ENCODE measurements around the gene PTPN7. TPM values are rescaled to one million over a fixed set of nuclear protein-coding genes. Genes with fewer than 3 reads are reported as not detected.

The PTPN7 gene
- total RNA-seq, 2 donors from 2014 or later: 4.3 to 6.1 TPM

DNA sequence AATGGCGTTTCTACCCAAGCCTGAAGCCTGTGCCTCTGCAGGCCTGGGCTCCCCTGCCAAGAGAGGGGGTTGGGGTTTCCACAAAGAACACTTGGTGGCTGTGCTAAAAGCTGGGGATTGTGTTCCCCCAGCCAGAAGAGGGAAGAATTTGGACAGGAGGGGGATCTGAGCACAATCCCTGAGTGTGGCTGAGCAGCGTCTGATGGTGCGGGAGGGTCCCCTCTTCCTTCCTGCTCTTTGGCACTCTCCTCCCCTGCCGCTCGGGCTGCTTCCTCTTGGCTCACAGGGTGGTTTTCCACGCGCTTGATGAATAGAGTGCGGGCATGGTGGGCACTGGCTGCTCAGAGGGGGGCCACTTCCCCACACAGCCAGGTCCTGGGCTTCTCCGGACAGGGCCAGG is 34.0 kb downstream of the PTPN7 start:
- Histone ChIP-seq H3K36me3 (no peaks in the 10 kb centered on the region), H3K27me3 (replicated peaks; ENCODE audit: insufficient read depth) (no peaks in the 10 kb centered on the region), H3K4me1 (ENCODE audit: control insufficient read depth in 1 of 2, low read depth in 2 of 2) (peaks cover 5 to 22% of the 10 kb centered on the region in 2 donors), H3K4me3 (no peak overlapping the region), H3K27ac (no peak overlapping the region), H3K9me3 (no peaks in the 10 kb centered on the region)
- TF ChIP-seq, protein P1, sequence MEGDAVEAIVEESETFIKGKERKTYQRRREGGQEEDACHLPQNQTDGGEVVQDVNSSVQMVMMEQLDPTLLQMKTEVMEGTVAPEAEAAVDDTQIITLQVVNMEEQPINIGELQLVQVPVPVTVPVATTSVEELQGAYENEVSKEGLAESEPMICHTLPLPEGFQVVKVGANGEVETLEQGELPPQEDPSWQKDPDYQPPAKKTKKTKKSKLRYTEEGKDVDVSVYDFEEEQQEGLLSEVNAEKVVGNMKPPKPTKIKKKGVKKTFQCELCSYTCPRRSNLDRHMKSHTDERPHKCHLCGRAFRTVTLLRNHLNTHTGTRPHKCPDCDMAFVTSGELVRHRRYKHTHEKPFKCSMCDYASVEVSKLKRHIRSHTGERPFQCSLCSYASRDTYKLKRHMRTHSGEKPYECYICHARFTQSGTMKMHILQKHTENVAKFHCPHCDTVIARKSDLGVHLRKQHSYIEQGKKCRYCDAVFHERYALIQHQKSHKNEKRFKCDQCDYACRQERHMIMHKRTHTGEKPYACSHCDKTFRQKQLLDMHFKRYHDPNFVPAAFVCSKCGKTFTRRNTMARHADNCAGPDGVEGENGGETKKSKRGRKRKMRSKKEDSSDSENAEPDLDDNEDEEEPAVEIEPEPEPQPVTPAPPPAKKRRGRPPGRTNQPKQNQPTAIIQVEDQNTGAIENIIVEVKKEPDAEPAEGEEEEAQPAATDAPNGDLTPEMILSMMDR (IDR thresholded peaks at IDR 0.05): no peak
- DNase-seq (ENCODE audit: low spot score): no peak
- no peak for ATAC-seq (ENCODE audit: insufficient number of reproducible peaks, low FRiP score, low read depth)

DNA sequence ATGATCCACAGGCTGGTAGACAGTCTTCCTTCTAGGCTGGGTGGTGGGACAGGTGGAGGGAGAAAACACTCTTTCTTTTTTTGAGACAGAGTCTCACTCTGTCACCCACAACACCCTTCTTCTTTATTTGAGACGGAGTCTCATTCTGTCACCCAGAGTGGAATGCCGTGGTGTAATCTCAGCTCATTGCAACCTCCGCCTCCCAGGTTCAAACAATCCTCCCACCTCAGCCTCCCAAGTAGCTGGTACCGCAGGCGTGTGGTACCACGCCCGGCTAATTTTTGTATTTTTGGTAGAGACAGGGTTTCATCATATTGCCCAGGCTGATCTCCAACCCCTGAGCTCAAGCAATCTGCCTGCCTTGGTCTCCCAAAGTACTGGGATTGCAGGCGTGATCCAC is 34.8 kb downstream of the PTPN7 start:
- H3K36me3 ChIP-seq: no peaks in the 10 kb centered on the region
- H3K27me3 ChIP-seq (replicated peaks; ENCODE audit: insufficient read depth): no peaks in the 10 kb centered on the region
- H3K4me3 ChIP-seq: no peak overlapping the region
- peaks cover 5 to 14% of the 10 kb centered on the region in 2 donors for H3K4me1 ChIP-seq (ENCODE audit: control insufficient read depth in 1 of 2, low read depth in 2 of 2)
- TF ChIP-seq, protein P1 (IDR thresholded peaks at IDR 0.05): no peak
- DNase-seq (ENCODE audit: low spot score) (no peak), ATAC-seq (ENCODE audit: insufficient number of reproducible peaks, low FRiP score, low read depth) (no peak)
- no peak overlapping the region for H3K27ac ChIP-seq
- no peaks in the 10 kb centered on the region for H3K9me3 ChIP-seq

DNA sequence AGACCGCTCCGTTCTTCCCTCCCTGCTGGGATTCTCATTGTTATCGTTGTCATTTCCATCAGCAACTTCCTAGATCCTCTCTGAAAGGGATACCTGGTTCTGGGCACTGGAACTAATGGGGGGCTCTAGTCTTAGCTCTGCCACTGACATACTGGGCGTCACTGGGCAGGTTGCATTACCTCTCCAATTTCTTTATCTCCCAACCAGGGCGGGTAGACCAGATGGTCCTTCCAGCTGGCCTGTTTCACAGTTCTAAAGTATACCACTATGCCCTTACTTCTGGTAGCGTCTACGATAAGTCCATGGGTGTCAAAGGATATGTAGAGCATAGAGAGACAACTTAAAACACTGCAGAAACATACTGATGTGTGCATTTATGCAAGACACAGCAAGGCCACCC is 36.3 kb downstream of the PTPN7 start:
- no peaks in the 10 kb centered on the region for H3K27me3 ChIP-seq (replicated peaks; ENCODE audit: insufficient read depth)
- no peaks in the 10 kb centered on the region for H3K36me3 ChIP-seq
- no peak for DNase-seq (ENCODE audit: low spot score)
- no peaks in the 10 kb centered on the region for H3K4me1 ChIP-seq (ENCODE audit: control insufficient read depth in 1 of 2, low read depth in 2 of 2)
- TF ChIP-seq, protein P1 (IDR thresholded peaks at IDR 0.05): no peak
- no peaks in the 10 kb centered on the region for H3K9me3 ChIP-seq
- H3K4me3 ChIP-seq: no peak overlapping the region
- no peak overlapping the region for H3K27ac ChIP-seq
- no peak for ATAC-seq (ENCODE audit: insufficient number of reproducible peaks, low FRiP score, low read depth)

DNA sequence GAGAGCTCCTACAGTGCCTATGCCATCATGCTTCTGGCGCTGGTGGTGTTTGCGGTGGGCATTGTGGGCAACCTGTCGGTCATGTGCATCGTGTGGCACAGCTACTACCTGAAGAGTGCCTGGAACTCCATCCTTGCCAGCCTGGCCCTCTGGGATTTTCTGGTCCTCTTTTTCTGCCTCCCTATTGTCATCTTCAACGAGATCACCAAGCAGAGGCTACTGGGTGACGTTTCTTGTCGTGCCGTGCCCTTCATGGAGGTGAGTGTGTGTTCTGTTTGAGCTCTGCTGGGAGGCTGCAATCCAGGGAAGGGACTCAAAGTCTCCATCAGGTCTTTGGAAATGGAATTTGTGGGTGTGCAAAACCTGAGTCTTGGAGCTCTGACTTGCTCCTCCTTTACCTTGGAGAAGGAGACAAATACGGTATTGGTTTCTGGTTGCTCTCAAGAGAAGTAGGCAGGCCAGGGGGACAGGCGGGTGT is 37.0 kb downstream of the PTPN7 start:
- no peak overlapping the region for H3K27ac ChIP-seq
- no peak for ATAC-seq (ENCODE audit: insufficient number of reproducible peaks, low FRiP score, low read depth)
- no peaks in the 10 kb centered on the region for H3K4me1 ChIP-seq (ENCODE audit: control insufficient read depth in 1 of 2, low read depth in 2 of 2)

DNA sequence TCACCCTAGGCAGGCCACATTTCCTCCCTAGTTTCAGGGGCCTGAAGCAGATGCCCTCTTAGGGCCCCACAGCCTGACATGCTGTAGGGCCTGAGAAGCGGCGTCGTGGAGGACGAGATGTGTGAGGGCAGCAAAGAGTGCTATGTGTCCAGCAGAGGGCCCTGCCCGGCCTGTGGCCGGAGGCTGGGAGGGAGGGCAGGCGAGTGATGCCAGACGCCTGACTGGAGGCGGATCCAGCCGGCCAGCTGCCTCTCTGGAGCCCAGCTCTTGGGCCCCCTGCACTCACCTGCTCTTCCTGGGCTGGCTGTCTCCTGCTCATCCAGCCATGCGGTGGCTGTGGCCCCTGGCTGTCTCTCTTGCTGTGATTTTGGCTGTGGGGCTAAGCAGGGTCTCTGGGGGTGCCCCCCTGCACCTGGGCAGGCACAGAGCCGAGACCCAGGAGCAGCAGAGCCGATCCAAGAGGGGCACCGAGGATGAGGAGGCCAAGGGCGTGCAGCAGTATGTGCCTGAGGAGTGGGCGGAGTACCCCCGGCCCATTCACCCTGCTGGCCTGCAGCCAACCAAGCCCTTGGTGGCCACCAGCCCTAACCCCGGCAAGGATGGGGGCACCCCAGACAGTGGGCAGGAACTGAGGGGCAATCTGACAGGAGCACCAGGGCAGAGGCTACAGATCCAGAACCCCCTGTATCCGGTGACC is 37.6 kb downstream of the PTPN7 start, which contains the start of gene GPR37L1:
Gene GPR37L1 (plus strand): TSS at position 279 of the 697 bp plus-strand sequence. CDS start 47 bp downstream, at position 326.
- DNase-seq (ENCODE audit: low spot score): no peak

More for the DNA sequence above, 37.0 kb downstream of the PTPN7 start:
- no peaks in the 10 kb centered on the region for H3K36me3 ChIP-seq
- TF ChIP-seq, protein P1 (IDR thresholded peaks at IDR 0.05): no peak
- no peak for DNase-seq (ENCODE audit: low spot score)
- no peak overlapping the region for H3K4me3 ChIP-seq
- H3K27me3 ChIP-seq (replicated peaks; ENCODE audit: insufficient read depth): no peaks in the 10 kb centered on the region
- H3K9me3 ChIP-seq: no peaks in the 10 kb centered on the region

More for the DNA sequence above, 37.6 kb downstream of the PTPN7 start, which contains the start of gene GPR37L1:
- H3K4me1 ChIP-seq (ENCODE audit: control insufficient read depth in 1 of 2, low read depth in 2 of 2): no peaks in the 10 kb centered on the region
- H3K36me3 ChIP-seq: no peaks in the 10 kb centered on the region
- H3K27ac ChIP-seq: no peak within 1 kb of the TSS
- TF ChIP-seq, protein P1 (IDR thresholded peaks at IDR 0.05): peak; percentile 59
- H3K9me3 ChIP-seq: no peaks in the 10 kb centered on the region
- no peak within 1 kb of the TSS for H3K4me3 ChIP-seq
- ATAC-seq (ENCODE audit: insufficient number of reproducible peaks, low FRiP score, low read depth): peak; percentile 25
- no peaks in the 10 kb centered on the region for H3K27me3 ChIP-seq (replicated peaks; ENCODE audit: insufficient read depth)
